Brain pericyte (primary cell): ENCODE results near the gene INTS6.

Source experiments
- DNase-seq: peaks from one replicate; pipeline ENCODE4 v3.0.0-alpha.2; 2012; ENCODE audit warnings: low read depth, low spot score

INTS6 gene

GRCh38 chr13:51318015-51318414, 134.8 kb downstream of the INTS6 start:
- DNase-seq: no peak

GRCh38 chr13:51317262-51317661, 135.6 kb downstream of the INTS6 start:
- DNase-seq: peak; percentile 77

DNA sequence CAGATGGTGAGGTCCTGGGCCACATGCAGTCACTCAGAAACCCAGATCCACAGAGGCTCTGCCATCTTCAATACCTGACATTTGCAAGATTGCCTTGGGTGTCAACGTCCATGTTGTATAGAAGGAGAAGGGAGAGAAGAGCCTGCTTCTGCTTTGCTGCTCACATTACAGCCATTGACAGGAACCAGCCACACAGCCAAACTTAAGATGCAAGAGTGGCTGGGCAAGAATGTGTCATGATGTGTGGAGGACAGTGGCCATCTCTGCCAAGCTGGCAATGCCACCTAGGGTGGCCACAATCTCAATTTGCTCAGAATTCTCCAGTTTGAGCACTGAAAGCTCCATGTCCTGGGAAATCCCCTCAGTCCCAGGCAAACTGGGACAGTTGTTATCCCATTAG, 139.2 kb downstream of the INTS6 start:
- DNase-seq: no peak

- no peak for DNase-seq
Measured at GRCh38 chr13:51311957-51312520, 140.8 kb downstream of the INTS6 start.
